Endodermal cell (in vitro differentiated cells): ENCODE measurements around the gene IL1RAP. TPM values are rescaled to one million over a fixed set of nuclear protein-coding genes. Genes with fewer than 3 reads are reported as not detected.

Experiments used
- DNase-seq: peaks from one replicate; pipeline ENCODE4 v3.0.0-alpha.2; 2017
- H3K27ac ChIP-seq: 2 replicates; pipeline ENCODE4 v1.5.1; 2013; ENCODE audit warnings: mild to moderate bottlenecking, low read depth, low read length, moderate library complexity
- H3K27me3 ChIP-seq: 2 replicates; pipeline ENCODE4 v1.6.1; 2013; ENCODE audit warnings: mild to moderate bottlenecking, low read length, moderate library complexity; ENCODE audit not compliant: insufficient read depth, control insufficient read depth, poor library complexity, severe bottlenecking
- H3K36me3 ChIP-seq: 2 replicates; pipeline ENCODE4 v1.7.0; 2013; ENCODE audit warnings: mild to moderate bottlenecking, low read length, moderate library complexity; ENCODE audit not compliant: control insufficient read depth, insufficient read depth
- H3K4me1 ChIP-seq: one replicate; pipeline ENCODE4 v1.7.0; 2013; ENCODE audit warnings: low read length; ENCODE audit not compliant: control insufficient read depth, insufficient read depth
- H3K4me3 ChIP-seq: 2 replicates; pipeline ENCODE4 v1.5.1; 2013; ENCODE audit warnings: mild to moderate bottlenecking, low read length, moderate library complexity
- H3K9ac ChIP-seq: 2 replicates; pipeline ENCODE4 v1.6.1; 2013; ENCODE audit warnings: mild to moderate bottlenecking, low read length, moderate library complexity; ENCODE audit not compliant: poor library complexity, severe bottlenecking; ENCODE audit errors: extremely low read depth
- H3K9me3 ChIP-seq: 2 replicates; pipeline ENCODE4 v1.6.1; 2013; ENCODE audit warnings: mild to moderate bottlenecking, low read length, moderate library complexity; ENCODE audit not compliant: control insufficient read depth
- H3K27ac Mint-ChIP-seq: 2 replicates; pipeline ENCODE4 v1.8.0; 2020; ENCODE audit warnings: mixed read lengths
- H3K27me3 Mint-ChIP-seq: 2 replicates; pipeline ENCODE4 v1.8.0; 2021; ENCODE audit warnings: mild to moderate bottlenecking, mixed read lengths; ENCODE audit not compliant: insufficient read depth
- H3K36me3 Mint-ChIP-seq: 2 replicates; pipeline ENCODE4 v1.8.0; 2020; ENCODE audit warnings: low read depth, mixed read lengths
- H3K4me1 Mint-ChIP-seq: 2 replicates; pipeline ENCODE4 v1.8.0; 2020; ENCODE audit warnings: mixed read lengths
- H3K4me3 Mint-ChIP-seq: 2 replicates; pipeline ENCODE4 v1.8.0; 2020; ENCODE audit warnings: mild to moderate bottlenecking, moderate library complexity, mixed read lengths
- H3K9me3 Mint-ChIP-seq: 2 replicates; pipeline ENCODE4 v1.8.0; 2020; ENCODE audit warnings: mild to moderate bottlenecking, mixed read lengths
- WGBS, 2 experiments: methylation state at CpG; one replicate each; pipeline versions ENCODE4 v1.1.5 to v1.1.7; 2013; ENCODE audit warnings: missing lambda C conversion rate in 2 of 2, mixed read lengths in 1 of 2; ENCODE audit not compliant: insufficient coverage in 1 of 2, insufficient read length in 1 of 2; 5-methylcytosine and 5-hydroxymethylcytosine counted together
- total RNA-seq, 2 donors: library from RNA; stranded (reverse); fragmentation: NEBNext Ultra II Directional in 1 of 2; extraction: Animal tissue kit (Norgen Biotek cat#: 25700) in 1 of 2; gene quantifications; 2 replicates in 1 of 2; 3 replicates in 1 of 2; pipeline ENCODE4 v1.2.1, GENCODE V29; 2021
- TF ChIP-seq, protein P1 (sequence below): fragments of 200-600 bp; sonication (generic); conservative IDR thresholded peaks from 2 replicates; pipeline ENCODE4 v1.5.0; 2021; ENCODE audit warnings: antibody characterized with exemption, mild to moderate bottlenecking

IL1RAP gene
- total RNA-seq, 2 donors from 2014 or later = 2.6 to 6.0 TPM

DNA sequence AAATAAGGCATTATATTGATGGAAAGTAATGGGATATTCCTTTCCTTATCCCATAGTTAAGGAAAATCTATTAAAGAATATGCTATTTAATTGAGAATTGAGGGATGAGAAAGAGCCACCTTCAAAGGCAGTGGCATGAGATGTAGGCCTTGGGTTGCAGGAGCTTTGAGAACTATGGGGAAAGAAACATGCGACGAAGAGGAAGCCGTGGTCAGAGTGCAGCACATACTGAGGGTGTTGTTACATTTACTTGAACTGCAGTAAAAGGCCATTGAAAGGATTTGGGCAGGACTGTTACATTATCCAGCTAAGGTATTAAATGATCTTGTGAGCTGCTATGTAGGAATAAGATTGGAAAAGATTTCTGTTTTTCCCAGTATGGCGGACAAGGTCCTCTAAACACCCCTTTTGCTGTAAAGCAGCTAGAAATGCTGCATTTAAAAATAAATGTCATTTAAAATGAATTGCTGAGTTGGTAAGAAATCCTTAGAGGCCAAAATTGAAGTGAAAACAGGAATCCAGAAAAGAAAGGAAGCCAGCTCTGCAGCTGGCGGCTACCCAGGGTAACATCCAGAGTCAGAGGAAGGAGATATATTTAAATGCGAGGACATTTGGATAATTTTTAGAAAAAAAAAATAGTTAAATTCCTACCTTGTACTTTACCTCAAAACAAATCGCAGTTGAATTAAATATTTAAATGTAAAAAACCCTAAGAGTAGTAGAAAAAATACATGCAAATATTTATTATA lies 61.7 kb downstream of the IL1RAP start:
- Histone ChIP-seq H3K9me3 (no peaks in the 10 kb centered on the region), H3K27ac (no peak overlapping the region), H3K9ac (no peak overlapping the region), H3K36me3 (no peaks in the 10 kb centered on the region), H3K4me3 (no peak overlapping the region), H3K4me1 (no peaks in the 10 kb centered on the region), H3K27me3 (no peaks in the 10 kb centered on the region)
- Mint-ChIP-seq H3K9me3 (peaks cover 4% of the 10 kb centered on the region), H3K27me3 (no peaks in the 10 kb centered on the region), H3K4me3 (no peak overlapping the region), H3K4me1 (peaks cover 4% of the 10 kb centered on the region), H3K36me3 (no peaks in the 10 kb centered on the region), H3K27ac (no peak overlapping the region)
- WGBS, 2 experiments = 92 to 96% methylated on average over 5 to 6 of the region's 7 CpGs
- no peak for DNase-seq
- TF ChIP-seq, protein P1, sequence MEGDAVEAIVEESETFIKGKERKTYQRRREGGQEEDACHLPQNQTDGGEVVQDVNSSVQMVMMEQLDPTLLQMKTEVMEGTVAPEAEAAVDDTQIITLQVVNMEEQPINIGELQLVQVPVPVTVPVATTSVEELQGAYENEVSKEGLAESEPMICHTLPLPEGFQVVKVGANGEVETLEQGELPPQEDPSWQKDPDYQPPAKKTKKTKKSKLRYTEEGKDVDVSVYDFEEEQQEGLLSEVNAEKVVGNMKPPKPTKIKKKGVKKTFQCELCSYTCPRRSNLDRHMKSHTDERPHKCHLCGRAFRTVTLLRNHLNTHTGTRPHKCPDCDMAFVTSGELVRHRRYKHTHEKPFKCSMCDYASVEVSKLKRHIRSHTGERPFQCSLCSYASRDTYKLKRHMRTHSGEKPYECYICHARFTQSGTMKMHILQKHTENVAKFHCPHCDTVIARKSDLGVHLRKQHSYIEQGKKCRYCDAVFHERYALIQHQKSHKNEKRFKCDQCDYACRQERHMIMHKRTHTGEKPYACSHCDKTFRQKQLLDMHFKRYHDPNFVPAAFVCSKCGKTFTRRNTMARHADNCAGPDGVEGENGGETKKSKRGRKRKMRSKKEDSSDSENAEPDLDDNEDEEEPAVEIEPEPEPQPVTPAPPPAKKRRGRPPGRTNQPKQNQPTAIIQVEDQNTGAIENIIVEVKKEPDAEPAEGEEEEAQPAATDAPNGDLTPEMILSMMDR = no peak

DNA sequence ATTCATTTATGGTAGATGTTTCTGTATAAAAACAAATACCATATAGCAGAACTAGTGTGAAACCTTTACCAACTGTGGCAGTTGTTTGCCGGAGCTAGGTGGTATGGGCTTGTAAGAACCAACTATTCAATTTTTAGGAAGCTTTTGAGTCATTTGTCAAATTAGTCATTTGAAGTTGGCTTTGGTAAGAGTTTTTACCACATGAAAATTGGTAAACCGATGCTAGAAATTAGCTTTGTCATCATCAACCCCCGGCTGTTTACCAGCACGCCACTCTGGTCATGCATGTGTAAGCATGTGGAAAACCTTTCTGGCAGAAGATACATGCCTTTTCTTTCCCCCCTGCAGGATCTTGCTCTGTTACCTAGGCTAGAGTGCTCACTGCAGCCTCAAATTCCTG lies 63.3 kb downstream of the IL1RAP start:
- Mint-ChIP-seq H3K27ac (no peak overlapping the region), H3K36me3 (no peaks in the 10 kb centered on the region), H3K9me3 (peaks cover 4% of the 10 kb centered on the region), H3K27me3 (no peaks in the 10 kb centered on the region), H3K4me3 (no peak overlapping the region), H3K4me1 (peaks cover 9% of the 10 kb centered on the region)
- no peak overlapping the region for H3K4me3 ChIP-seq
- no peak overlapping the region for H3K9ac ChIP-seq
- no peak for DNase-seq
- WGBS, 2 experiments = 91 to 98% methylated on average over 3 to 4 of the region's 4 CpGs
- H3K27ac ChIP-seq = no peak overlapping the region
- H3K36me3 ChIP-seq = no peaks in the 10 kb centered on the region
- H3K9me3 ChIP-seq = no peaks in the 10 kb centered on the region
- TF ChIP-seq, protein P1 = no peak
- no peaks in the 10 kb centered on the region for H3K27me3 ChIP-seq
- no peaks in the 10 kb centered on the region for H3K4me1 ChIP-seq

DNA sequence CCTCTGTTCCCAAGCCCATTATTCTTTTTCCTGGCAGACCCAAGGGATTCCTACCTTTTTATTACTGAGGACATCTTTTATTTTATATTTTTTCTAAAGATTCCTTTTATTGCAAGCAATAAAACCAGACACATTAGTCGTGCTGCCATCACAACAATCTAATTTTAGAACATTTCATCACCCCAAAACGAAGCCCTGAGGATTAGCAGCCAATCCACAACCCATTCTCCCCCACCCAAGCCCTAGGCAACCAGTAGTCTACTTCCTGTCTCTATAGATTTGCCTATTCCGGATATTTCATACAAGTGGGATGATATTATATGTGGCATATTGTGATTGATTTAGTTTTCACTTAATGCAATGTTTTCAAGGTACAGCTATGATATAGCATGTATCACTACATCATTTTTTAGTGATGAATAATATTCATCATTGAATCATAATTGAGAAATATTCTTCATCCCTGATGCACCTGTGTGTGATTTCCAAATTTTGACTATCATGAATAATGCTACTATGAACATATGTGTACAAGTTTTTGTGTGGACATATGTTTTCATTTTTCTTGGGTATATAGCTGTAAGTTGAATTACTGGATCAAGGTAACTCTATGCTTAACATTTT lies 65.7 kb downstream of the IL1RAP start:
- Mint-ChIP-seq H3K36me3 (no peaks in the 10 kb centered on the region), H3K9me3 (peaks cover 4% of the 10 kb centered on the region), H3K27me3 (no peaks in the 10 kb centered on the region), H3K4me3 (no peak overlapping the region), H3K27ac (no peak overlapping the region), H3K4me1 (peaks cover 4% of the 10 kb centered on the region)
- Histone ChIP-seq H3K4me3 (no peak overlapping the region), H3K4me1 (no peaks in the 10 kb centered on the region), H3K27ac (no peak overlapping the region), H3K36me3 (no peaks in the 10 kb centered on the region), H3K27me3 (no peaks in the 10 kb centered on the region), H3K9me3 (no peaks in the 10 kb centered on the region), H3K9ac (no peak overlapping the region)
- no peak for DNase-seq
- 71 to 85% methylated on average over 1 to 2 of the region's 3 CpGs for WGBS, 2 experiments
- TF ChIP-seq, protein P1 = no peak
